ENCODE results near the gene PITX1.

The PITX1 gene

DNA sequence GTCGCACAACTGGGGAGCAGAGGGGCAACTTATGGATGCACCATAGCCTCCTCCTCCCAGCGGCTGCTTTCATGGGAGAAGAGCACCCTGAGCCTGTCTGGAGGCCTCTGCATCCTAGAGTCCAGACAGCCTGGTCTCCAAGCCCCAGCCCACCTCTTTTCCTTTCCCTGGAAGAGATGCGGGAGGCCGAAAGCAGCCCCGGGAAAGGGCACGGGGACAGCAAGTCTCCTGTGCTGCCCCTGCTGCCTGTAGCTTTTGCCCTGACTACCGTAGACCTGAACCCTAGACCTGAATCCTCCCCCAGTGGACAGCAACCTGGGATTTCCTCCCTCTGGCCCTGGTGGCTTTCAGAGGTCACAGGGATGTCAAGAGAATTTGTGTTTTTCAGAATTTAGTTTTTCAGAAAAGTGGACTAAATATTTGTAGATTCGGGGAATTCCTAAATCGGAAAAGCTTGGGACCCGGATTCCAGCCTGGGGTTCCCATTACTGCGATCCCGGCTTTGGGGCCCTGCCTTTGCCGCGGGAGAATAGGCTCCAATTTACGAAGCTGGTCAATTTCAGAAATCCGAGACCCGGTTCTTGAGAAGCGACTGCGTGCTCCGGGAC lies 4.3 kb upstream of the PITX1 start:
- Histone ChIP-seq H2AFZ (ENCODE audit: low read length) (no peak overlapping the region), H3K79me2 (ENCODE audit: insufficient read depth, low read length) (peaks cover 2% of the 10 kb centered on the region; the same call in 1 of the 2 replicates), H3K36me3 (ENCODE audit: insufficient read depth, low read length) (no peaks in the 10 kb centered on the region; the same call in 1 of the 2 replicates), H3K9me3 (ENCODE audit: low read length) (no peaks in the 10 kb centered on the region), H3K4me1 (ENCODE audit: insufficient read depth, low read length, severe bottlenecking) (peaks cover 27% of the 10 kb centered on the region), H3K4me2 (ENCODE audit: low read length) (no peak overlapping the region), H3K9me2 (ENCODE audit: low read depth, low read length) (no peaks in the 10 kb centered on the region), H3K27me3 (ENCODE audit: insufficient read depth, low read length) (no peaks in the 10 kb centered on the region; the same call in 1 of the 2 replicates), H3K9ac (ENCODE audit: low read length) (no peak overlapping the region), H4K20me1 (ENCODE audit: insufficient read depth, low read length) (no peaks in the 10 kb centered on the region), H3K27ac (ENCODE audit: low read depth, low read length, poor library complexity, severe bottlenecking) (no peak overlapping the region), H3F3A (ENCODE audit: insufficient read depth, low read length) (no peaks in the 10 kb centered on the region), H3K4me3 (ENCODE audit: low read depth, low read length, poor library complexity, severe bottlenecking) (no peak overlapping the region)
- TF ChIP-seq, protein P1, sequence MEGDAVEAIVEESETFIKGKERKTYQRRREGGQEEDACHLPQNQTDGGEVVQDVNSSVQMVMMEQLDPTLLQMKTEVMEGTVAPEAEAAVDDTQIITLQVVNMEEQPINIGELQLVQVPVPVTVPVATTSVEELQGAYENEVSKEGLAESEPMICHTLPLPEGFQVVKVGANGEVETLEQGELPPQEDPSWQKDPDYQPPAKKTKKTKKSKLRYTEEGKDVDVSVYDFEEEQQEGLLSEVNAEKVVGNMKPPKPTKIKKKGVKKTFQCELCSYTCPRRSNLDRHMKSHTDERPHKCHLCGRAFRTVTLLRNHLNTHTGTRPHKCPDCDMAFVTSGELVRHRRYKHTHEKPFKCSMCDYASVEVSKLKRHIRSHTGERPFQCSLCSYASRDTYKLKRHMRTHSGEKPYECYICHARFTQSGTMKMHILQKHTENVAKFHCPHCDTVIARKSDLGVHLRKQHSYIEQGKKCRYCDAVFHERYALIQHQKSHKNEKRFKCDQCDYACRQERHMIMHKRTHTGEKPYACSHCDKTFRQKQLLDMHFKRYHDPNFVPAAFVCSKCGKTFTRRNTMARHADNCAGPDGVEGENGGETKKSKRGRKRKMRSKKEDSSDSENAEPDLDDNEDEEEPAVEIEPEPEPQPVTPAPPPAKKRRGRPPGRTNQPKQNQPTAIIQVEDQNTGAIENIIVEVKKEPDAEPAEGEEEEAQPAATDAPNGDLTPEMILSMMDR (IDR thresholded peaks at IDR 0.05; ENCODE audit: low read length): no peak
- no peak for TF ChIP-seq EZH2 (IDR thresholded peaks at IDR 0.05; ENCODE audit: borderline replicate concordance, low read length)

DNA sequence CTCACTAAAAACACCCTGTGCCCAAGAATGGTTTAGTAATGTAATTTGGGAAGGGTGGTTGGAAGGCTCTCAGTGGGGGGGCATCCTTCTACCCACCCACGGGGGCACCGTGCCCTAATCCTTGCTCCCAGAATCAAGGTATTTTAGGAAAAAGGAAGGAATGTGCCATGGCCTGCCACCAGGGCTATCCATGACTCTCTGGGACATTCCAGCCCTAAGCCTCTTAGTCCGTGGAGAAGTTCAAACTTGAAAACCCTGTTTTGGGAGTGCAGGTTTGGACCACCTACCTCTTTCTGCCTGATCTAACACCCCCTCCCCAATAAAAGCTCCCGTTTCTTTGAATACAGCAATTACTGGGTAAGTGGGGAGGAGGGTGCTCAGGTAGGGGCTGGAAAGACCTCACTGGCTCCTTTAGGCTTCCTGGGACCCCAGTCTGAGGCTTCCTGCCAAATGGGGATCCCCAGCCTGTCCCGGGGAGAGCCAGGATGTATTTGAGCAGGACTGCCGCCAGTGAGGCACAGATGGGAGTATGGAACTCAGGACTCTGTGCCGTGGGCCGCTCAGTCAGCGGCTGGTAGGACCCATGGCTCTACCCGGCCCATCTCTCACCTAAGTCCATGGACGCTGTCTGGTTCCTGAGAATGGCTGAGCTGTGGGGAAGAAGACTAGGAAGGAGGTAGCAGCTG lies 3.6 kb upstream of the PITX1 start:
- H3K79me2 ChIP-seq (ENCODE audit: insufficient read depth, low read length): peaks cover 8% of the 10 kb centered on the region
- TF ChIP-seq, protein P1 (IDR thresholded peaks at IDR 0.05; ENCODE audit: low read length): no peak
- no peak for TF ChIP-seq EZH2 (IDR thresholded peaks at IDR 0.05; ENCODE audit: borderline replicate concordance, low read length)
- H3K9me3 ChIP-seq (ENCODE audit: low read length): no peaks in the 10 kb centered on the region
- H3K27me3 ChIP-seq (ENCODE audit: insufficient read depth, low read length): no peaks in the 10 kb centered on the region; the same call in 1 of the 2 replicates
- no peak overlapping the region for H2AFZ ChIP-seq (ENCODE audit: low read length)
- peaks cover 27% of the 10 kb centered on the region for H3K4me1 ChIP-seq (ENCODE audit: insufficient read depth, low read length, severe bottlenecking)
- H4K20me1 ChIP-seq (ENCODE audit: insufficient read depth, low read length): no peaks in the 10 kb centered on the region
- H3K4me3 ChIP-seq (ENCODE audit: low read depth, low read length, poor library complexity, severe bottlenecking): no peak overlapping the region
- H3K36me3 ChIP-seq (ENCODE audit: insufficient read depth, low read length): no peaks in the 10 kb centered on the region; the same call in 1 of the 2 replicates
- no peaks in the 10 kb centered on the region for H3F3A ChIP-seq (ENCODE audit: insufficient read depth, low read length)
- no peak overlapping the region for H3K27ac ChIP-seq (ENCODE audit: low read depth, low read length, poor library complexity, severe bottlenecking)
- no peaks in the 10 kb centered on the region for H3K9me2 ChIP-seq (ENCODE audit: low read depth, low read length)
- H3K4me2 ChIP-seq (ENCODE audit: low read length): no peak overlapping the region
- no peak overlapping the region for H3K9ac ChIP-seq (ENCODE audit: low read length)

DNA sequence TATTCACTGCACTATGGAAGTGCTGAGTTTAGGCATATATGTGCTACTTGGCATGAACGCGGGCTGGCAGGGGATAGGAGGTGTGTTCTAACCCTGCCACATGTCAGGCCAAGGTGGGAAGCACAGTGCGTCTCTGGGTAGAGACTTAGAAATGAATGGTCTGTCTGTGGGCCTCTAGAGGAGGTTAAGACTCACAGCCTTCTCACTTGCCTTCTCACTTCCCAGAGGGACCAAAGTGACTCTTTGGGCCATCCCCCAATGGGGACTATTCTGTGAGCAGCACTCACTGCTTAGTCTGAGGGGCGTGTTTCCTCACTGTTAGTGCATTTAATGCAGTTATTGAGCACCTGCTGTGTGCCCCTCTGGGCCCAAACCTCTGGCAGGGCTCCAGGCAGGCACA lies 2.4 kb upstream of the PITX1 start:
- H3K4me2 ChIP-seq (ENCODE audit: low read length): no peak overlapping the region
- H3K27me3 ChIP-seq (ENCODE audit: insufficient read depth, low read length): no peaks in the 10 kb centered on the region; the same call in 1 of the 2 replicates
- H3K9me2 ChIP-seq (ENCODE audit: low read depth, low read length): no peaks in the 10 kb centered on the region
- H3K4me1 ChIP-seq (ENCODE audit: insufficient read depth, low read length, severe bottlenecking): peaks cover 31% of the 10 kb centered on the region
- no peak overlapping the region for H2AFZ ChIP-seq (ENCODE audit: low read length)
- no peaks in the 10 kb centered on the region for H3F3A ChIP-seq (ENCODE audit: insufficient read depth, low read length)
- no peak overlapping the region for H3K4me3 ChIP-seq (ENCODE audit: low read depth, low read length, poor library complexity, severe bottlenecking)
- H3K9ac ChIP-seq (ENCODE audit: low read length): no peak overlapping the region
- H3K36me3 ChIP-seq (ENCODE audit: insufficient read depth, low read length): no peaks in the 10 kb centered on the region; the same call in 1 of the 2 replicates
- H4K20me1 ChIP-seq (ENCODE audit: insufficient read depth, low read length): no peaks in the 10 kb centered on the region
- TF ChIP-seq, protein P1 (IDR thresholded peaks at IDR 0.05; ENCODE audit: low read length): no peak
- TF ChIP-seq EZH2 (IDR thresholded peaks at IDR 0.05; ENCODE audit: borderline replicate concordance, low read length): no peak
- peaks cover 20% of the 10 kb centered on the region for H3K79me2 ChIP-seq (ENCODE audit: insufficient read depth, low read length)
- no peak overlapping the region for H3K27ac ChIP-seq (ENCODE audit: low read depth, low read length, poor library complexity, severe bottlenecking)
- no peaks in the 10 kb centered on the region for H3K9me3 ChIP-seq (ENCODE audit: low read length)
